ENCODE data around the gene ABCA12.

- TF ChIP-seq CTCF (IDR thresholded peaks at IDR 0.05) (no peak), EZH2 (IDR thresholded peaks at IDR 0.05) (no peak)
These were observed 77.4 kb downstream of the ABCA12 start for GRCh38 chr2:215060861-215061536.
